ENCODE data around the gene WDR4. TPM values are rescaled to one million over a fixed set of nuclear protein-coding genes. Genes with fewer than 3 reads are reported as not detected.
"Not testable (repeated sequence)": the region's sequence is repeated elsewhere in the genome, so short reads cannot be mapped to it uniquely, and the experiment has no call there.

WDR4 gene
- total RNA-seq, 2 experiments from 2014 or later, result 34.0 to 46.5 TPM

DNA sequence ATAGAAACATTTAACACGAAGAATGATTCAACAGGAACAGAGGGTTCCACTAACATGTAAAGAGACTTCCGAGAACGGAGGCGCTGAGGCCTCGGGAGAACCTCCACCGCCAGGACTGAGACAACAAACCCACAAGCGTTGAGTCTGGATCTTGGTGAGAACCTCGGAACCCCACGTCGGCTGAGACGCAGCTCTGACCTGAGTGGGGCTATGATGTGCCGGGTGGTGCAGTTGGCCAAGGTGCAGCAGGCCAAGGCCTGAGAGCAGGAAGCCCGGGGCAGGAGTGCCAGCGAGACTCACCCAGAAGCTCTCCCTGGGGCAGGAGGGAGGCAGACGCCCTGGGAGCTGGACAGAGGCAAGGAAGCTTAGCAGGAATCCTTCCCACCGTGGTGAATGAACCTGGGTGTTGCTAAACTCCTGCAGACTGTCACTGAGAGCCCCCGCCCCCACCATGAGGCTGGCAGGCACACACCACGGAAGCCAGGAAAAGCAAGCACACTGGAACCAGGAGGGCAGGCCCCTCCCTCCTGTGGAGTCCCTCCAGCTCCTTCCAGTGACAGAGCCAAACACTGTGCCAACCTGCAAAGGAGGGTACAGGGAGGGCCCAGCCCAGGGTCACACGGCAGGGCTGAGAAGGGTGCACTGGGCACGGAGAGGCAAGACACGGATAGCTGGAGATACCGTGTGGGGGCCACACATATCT is 34.8 kb downstream of the WDR4 start:
- no peak overlapping the region for H3K4me3 Mint-ChIP-seq
- no peak for ATAC-seq

DNA sequence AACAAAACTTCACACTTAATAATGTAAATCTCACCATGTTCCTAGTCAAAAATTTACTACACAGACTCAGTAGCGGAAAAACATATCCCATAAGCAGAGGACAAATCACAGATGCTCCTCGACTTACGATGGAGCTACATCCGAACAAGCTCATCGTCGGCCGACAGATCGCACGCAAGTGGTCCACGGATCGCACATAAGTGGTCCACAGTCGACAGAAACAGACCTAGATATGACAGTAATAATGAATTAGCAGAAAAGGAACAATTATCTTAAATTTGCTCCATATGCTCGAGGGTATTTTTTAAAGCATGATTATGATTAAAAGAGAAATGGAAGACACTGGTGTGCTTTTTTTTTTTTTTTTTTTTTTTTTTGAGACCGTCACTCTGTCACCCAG is 36.3 kb downstream of the WDR4 start:
- H3K4me3 Mint-ChIP-seq, result no peak overlapping the region
- no peak overlapping the region for H3K27ac Mint-ChIP-seq
- DNase-seq, result no peak
- ChIA-PET POLR2A (no interaction called here), CTCF (interaction anchor here (0.5 to 0.8 kb wide), 4 partner anchors 12 to 758 kb away, joined by 3 read pairs; no protein-coding TSS in a partner anchor)
- intact Hi-C loops (cut with DNase I, micrococcal nuclease), result no loop called here
- no peak for ATAC-seq
- H3K36me3 Mint-ChIP-seq (ENCODE audit: low read depth), result peaks cover 41% of the 10 kb centered on the region
- no peaks in the 10 kb centered on the region for H3K27me3 Mint-ChIP-seq
- H3K9me3 Mint-ChIP-seq (ENCODE audit: low read depth), result no peaks in the 10 kb centered on the region
- H3K4me1 Mint-ChIP-seq, result no peaks in the 10 kb centered on the region

More for the DNA sequence above, 34.8 kb downstream of the WDR4 start:
- no peaks in the 10 kb centered on the region for H3K27me3 Mint-ChIP-seq
- intact Hi-C loops (cut with DNase I, micrococcal nuclease), result no loop called here
- no peaks in the 10 kb centered on the region for H3K9me3 Mint-ChIP-seq (ENCODE audit: low read depth)
- peaks cover 46% of the 10 kb centered on the region for H3K36me3 Mint-ChIP-seq (ENCODE audit: low read depth)
- ChIA-PET POLR2A (no interaction called here), CTCF (no interaction called here)
- no peaks in the 10 kb centered on the region for H3K4me1 Mint-ChIP-seq
- H3K27ac Mint-ChIP-seq, result no peak overlapping the region
- no peak for DNase-seq

DNA sequence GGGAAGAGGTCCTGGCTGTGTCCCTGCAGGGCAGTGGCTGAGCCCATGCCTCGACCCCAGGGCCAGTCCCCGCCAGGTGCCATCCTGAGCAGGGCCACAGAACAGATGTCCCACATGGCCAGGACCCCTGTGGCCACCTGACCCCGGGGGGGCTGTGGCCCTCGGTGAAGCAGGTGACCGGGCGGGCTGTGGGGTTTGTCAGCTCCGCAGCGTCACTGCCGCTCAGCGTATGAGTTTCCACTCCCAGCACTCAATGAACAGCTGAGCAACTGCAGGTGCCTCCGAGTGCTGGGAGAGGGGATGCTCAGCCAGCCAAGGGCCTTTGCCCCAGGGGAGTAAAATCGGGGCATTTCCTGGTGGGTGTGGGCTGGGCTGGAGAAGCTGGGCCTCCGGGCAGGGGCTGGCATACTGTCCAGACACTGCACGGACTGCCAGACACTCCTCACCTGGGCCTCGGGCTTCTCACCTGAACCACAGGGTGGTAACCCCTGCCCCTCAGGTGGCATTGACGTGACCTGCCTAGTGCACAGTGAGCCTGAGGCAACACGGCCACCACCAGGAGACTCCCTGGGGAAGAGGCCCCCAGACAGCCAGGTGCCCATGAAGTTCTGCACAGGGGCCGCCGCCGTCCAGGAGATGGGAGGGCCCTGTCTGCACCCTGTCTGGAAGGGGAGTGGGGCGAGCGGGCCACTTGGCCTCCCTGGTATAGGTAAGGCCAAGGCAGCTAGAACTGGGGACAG is 37.3 kb downstream of the WDR4 start:
- H3K9me3 Mint-ChIP-seq (ENCODE audit: low read depth); H3K27ac Mint-ChIP-seq; H3K4me1 Mint-ChIP-seq; DNase-seq; intact Hi-C loops (cut with DNase I, micrococcal nuclease); H3K27me3 Mint-ChIP-seq; H3K4me3 Mint-ChIP-seq; POLR2A ChIA-PET: not testable (repeated sequence)
- peak; percentile 40 for ATAC-seq
- H3K36me3 Mint-ChIP-seq (ENCODE audit: low read depth), result peaks cover 42% of the 10 kb centered on the region
- CTCF ChIA-PET, result interaction anchor here (0.5 to 0.6 kb wide), 2 partner anchors 11 to 759 kb away, joined by 3 read pairs; no protein-coding TSS in a partner anchor

DNA sequence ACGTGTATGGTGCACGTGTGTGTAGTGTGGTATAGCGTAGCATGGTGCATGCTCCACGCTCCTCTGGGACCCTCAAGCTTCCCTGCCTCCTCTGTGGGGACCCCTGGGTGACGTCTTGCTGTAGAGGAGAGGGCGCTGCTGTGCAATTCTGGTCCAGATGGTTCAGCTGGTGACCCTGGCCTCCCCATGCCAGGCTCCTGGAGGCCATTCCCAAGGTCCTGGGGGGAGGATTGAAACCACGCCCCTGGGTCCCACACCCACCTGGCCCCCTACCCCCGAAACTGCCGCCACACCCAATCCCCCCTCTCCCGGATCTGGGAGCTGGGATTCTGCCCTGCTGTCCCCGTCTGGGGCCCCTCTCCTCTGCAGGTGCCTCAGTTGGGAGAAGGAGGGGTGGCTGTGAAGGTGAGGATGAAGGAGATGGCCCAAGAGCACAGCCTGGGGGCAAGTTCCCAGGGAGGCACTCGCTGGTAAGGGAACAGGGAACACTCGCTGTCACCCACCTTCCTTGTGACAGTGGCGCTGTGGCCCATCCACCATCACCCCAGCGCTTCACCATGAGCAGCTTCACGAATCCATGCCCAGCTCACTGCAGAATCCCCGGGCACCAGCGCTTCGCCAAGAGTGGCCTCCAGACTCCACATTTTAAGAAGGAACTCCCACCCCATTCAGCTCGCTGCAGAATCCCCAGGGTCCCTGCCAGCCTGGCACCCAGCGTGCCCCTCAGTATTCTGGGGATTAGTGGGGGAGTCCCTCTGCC is 38.0 kb downstream of the WDR4 start:
- CTCF ChIA-PET, result no interaction called here
- Mint-ChIP-seq H3K27me3 (no peaks in the 10 kb centered on the region), H3K9me3 (ENCODE audit: low read depth) (no peaks in the 10 kb centered on the region), H3K36me3 (ENCODE audit: low read depth) (peaks cover 40% of the 10 kb centered on the region), H3K4me3 (no peak overlapping the region), H3K4me1 (no peaks in the 10 kb centered on the region), H3K27ac (no peak overlapping the region)
- intact Hi-C loops (cut with DNase I, micrococcal nuclease), result no loop called here
- no peak for DNase-seq
- POLR2A ChIA-PET, result no interaction called here
- no peak for ATAC-seq

DNA sequence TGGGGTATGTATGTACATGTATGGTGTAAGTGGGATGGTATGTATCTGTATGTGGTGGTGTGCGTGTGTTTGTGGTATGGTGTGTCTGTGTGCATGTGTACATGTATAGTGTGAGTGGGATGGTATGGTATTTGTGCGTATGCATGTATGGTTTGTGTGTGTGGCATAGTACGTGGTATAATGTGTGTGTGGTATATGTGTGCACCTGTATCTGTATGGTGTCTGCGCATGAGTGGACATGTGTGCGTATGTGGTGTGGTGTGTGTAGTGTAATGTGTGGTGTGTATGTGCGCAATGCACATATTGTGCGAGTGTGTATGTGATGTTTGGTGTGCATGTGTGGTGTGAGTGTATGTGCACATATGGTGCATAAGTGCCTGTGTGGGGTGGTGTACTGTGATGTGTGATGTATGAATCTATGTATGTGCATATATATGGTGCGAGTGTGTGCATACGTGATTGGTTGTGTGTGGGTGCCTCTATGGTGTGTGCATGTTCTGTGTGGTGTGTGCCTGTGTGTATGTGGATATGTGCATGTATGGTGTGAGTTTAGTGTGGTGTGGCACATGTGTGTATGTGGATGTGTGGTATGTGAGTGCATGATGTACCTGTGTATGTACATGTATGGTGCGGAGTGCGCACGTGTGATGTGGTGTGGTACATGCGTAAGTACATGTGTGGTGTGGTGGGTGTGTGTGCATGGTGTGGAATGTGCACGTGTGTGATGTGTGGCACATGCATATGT is 38.8 kb downstream of the WDR4 start:
- CTCF ChIA-PET, result no interaction called here
- no peaks in the 10 kb centered on the region for H3K4me1 Mint-ChIP-seq
- ATAC-seq (no peak), DNase-seq (no peak)
- H3K36me3 Mint-ChIP-seq (ENCODE audit: low read depth), result peaks cover 34% of the 10 kb centered on the region
- POLR2A ChIA-PET, result no interaction called here
- intact Hi-C loops (cut with DNase I, micrococcal nuclease), result no loop called here
- H3K9me3 Mint-ChIP-seq (ENCODE audit: low read depth), result no peaks in the 10 kb centered on the region
- no peak overlapping the region for H3K4me3 Mint-ChIP-seq
- H3K27me3 Mint-ChIP-seq, result no peaks in the 10 kb centered on the region
- no peak overlapping the region for H3K27ac Mint-ChIP-seq

DNA sequence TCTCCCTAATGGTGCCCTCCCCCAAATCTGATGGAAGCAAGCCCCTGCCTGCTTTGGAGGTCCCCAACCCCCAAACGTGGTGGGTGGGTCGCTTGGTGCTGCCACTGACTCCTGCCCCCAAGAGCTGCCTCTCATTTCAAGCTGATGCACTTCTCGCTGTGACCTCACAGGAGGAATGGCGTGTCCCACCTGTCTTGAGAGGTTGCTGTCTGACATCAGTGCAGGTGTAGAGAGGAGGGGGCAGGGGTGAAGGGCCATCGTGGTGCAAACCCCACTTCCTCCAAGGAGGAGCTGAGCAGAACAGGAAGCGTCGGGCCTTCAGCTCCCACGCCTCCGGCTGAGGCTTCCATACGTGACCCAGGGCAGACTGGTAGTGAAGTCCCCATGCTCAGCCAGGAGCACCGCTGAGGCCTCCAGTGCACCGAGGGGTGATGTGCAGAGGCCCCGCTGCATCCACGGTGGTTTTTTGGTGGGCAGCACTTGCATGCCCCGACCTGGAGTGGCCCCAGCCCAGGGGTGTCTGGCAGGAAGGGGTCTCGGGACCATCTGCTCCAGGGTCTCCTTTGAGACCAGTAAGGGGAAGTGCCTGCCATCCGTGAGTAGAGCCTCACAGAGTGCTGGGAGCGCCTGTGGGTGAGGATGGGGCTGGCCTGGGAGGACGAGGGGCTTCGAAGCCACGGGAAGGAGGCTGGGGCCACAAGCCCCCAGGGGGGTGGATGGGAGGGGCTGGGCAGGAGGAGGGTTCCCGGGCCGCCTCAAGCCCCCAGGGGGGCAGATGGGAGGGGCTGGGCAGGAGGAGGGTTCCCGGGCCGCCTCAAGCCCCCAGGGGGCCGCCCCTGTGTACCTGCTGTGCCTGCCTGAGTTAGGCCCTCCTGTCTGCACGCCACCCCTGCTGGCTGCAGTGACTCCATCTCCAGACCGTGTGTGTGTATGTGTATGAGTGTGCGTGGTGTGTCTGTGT is 39.8 kb downstream of the WDR4 start:
- intact Hi-C loops (cut with DNase I, micrococcal nuclease), result no loop called here
- DNase-seq, result no peak
- ATAC-seq, result no peak
- Mint-ChIP-seq H3K4me1 (no peaks in the 10 kb centered on the region), H3K27me3 (no peaks in the 10 kb centered on the region), H3K36me3 (ENCODE audit: low read depth) (peaks cover 31% of the 10 kb centered on the region), H3K4me3 (no peak overlapping the region), H3K9me3 (ENCODE audit: low read depth) (no peaks in the 10 kb centered on the region), H3K27ac (peak overlapping the region; percentile 30)
- ChIA-PET CTCF (no interaction called here), POLR2A (interaction anchor here (0.7 kb wide), 1 partner anchor 14 kb away, joined by 3 read pairs; no protein-coding TSS in a partner anchor)

DNA sequence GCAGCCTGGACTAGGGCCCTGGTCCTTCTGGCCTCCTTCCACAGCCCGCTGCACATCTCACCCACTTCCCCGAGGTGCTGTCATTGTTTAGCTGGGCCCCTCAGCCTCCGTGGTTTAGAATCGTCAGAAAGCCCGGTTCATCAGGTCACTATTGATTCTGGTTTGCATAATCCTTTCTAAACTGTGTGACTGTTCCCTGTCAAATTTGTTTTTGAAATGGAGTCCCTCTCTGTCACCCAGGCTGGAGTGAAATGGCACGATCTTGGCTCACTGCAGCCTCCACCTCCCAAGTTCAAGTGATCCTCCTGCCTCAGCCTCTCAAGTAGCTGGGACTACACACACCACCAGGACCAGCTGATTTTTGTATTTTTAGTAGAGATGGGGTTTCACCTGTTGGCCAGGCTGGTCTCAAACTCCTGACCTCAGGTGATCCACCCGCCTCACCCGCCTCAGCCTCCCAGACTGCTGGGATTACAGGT is 41.1 kb downstream of the WDR4 start:
- ATAC-seq; CTCF ChIA-PET; H3K4me3 Mint-ChIP-seq; H3K27ac Mint-ChIP-seq; POLR2A ChIA-PET; DNase-seq; H3K27me3 Mint-ChIP-seq; H3K9me3 Mint-ChIP-seq (ENCODE audit: low read depth); intact Hi-C loops (cut with DNase I, micrococcal nuclease): not testable (repeated sequence)
- H3K36me3 Mint-ChIP-seq (ENCODE audit: low read depth), result peaks cover 30% of the 10 kb centered on the region
- peaks cover 10% of the 10 kb centered on the region for H3K4me1 Mint-ChIP-seq

DNA sequence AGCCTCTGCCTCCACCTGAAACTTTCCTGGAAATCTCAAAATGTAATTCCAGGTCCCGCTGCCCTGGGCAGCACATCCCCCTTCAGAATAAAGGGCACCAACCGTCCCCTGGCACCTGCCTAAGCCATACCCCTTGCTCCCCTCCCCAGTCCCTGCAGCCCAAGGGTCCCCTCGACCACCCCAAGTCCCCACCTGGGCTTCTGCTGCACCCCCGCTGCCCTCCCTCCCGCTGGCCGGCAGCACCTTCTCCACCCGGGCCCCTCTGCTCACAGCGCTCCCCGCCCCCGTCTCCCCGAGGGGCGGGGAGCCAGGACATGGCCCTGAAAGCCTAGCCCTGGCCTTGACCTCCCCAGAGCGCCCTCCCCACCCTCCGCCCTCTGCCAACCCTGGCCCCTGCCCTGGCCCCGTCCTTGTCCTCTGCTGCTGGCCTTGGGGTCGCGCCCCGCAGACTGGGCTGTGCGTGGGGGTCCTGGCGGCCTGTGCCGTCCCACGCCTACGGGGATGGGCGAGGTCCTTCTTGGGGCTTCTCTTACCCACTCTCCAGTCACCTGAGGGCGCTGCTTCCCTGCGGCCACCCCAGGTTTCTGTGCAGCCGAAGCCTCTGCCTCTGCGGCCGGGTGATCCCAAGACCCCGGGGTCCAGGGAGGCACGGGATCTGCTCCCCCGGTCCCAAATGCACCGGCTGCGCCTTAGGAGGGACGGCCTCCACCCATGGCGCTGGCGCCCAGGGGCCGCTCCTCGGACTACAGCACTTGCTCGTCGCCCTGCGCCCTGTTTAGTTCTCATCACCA is 41.7 kb downstream of the WDR4 start:
- Mint-ChIP-seq H3K4me1 (peaks cover 17% of the 10 kb centered on the region), H3K27me3 (no peaks in the 10 kb centered on the region), H3K36me3 (ENCODE audit: low read depth) (peaks cover 24% of the 10 kb centered on the region), H3K9me3 (ENCODE audit: low read depth) (no peaks in the 10 kb centered on the region), H3K4me3 (no peak overlapping the region), H3K27ac (no peak overlapping the region)
- no peak for ATAC-seq
- DNase-seq, result no peak
- intact Hi-C loops (cut with DNase I, micrococcal nuclease), result no loop called here
- POLR2A ChIA-PET, result no interaction called here
- CTCF ChIA-PET, result no interaction called here

DNA sequence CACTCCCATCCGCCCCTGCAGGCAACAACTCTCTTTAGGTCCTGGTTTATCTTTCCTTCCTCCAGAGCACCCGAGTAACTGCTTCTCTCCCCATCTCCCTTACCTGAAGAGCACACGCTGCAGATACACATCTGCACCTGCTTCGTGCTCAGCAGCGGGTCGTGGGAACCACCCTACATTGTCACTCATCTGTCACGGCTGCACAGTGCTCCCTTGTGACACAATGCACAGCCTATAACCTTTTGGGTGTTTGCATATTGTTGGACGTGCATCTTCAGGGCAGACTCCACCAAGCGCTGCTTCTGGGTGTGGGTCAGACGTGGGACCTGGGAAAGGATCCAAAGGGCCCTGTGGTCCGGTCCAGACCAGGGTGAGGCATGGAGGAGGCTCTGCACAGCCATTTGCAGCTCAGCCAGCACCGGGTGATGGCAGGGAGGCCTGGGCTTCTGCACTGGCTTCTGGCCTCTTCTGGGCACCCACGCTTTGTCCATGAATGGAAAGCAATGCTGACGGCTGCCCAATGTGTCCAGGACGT is 42.5 kb downstream of the WDR4 start:
- peaks cover 24% of the 10 kb centered on the region for H3K36me3 Mint-ChIP-seq (ENCODE audit: low read depth)
- POLR2A ChIA-PET, result no interaction called here
- no peak overlapping the region for H3K4me3 Mint-ChIP-seq
- H3K9me3 Mint-ChIP-seq (ENCODE audit: low read depth), result no peaks in the 10 kb centered on the region
- intact Hi-C loops (cut with DNase I, micrococcal nuclease), result no loop called here
- CTCF ChIA-PET, result no interaction called here
- H3K4me1 Mint-ChIP-seq, result peaks cover 24% of the 10 kb centered on the region
- H3K27me3 Mint-ChIP-seq, result no peaks in the 10 kb centered on the region
- no peak for ATAC-seq
- DNase-seq, result no peak
- no peak overlapping the region for H3K27ac Mint-ChIP-seq

DNA sequence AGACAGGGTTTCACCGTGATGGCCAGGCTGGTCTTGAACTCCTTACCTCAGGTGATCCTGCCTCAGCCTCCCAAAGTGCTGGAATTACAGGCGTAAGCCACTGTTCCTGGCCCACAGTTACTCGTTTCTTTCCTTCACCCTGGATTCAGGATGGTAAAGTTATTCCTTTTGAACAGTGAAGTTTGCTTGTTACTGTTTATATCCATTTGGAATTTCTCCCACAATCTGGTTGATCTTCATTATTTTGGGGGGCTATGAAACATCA is 43.0 kb downstream of the WDR4 start:
- ChIA-PET POLR2A (no interaction called here), CTCF (interaction anchor here (0.6 kb wide), 1 partner anchor 224 kb away, joined by 3 read pairs; no protein-coding TSS in a partner anchor)
- H3K4me1 Mint-ChIP-seq, result peaks cover 27% of the 10 kb centered on the region
- no peak overlapping the region for H3K27ac Mint-ChIP-seq
- intact Hi-C loops (cut with DNase I, micrococcal nuclease), result no loop called here
- no peaks in the 10 kb centered on the region for H3K27me3 Mint-ChIP-seq
- DNase-seq (no peak), ATAC-seq (no peak)
- H3K9me3 Mint-ChIP-seq (ENCODE audit: low read depth), result no peaks in the 10 kb centered on the region
- peaks cover 21% of the 10 kb centered on the region for H3K36me3 Mint-ChIP-seq (ENCODE audit: low read depth)
- H3K4me3 Mint-ChIP-seq, result no peak overlapping the region

Data from activated CD4-positive, alpha-beta T cell treated with anti-CD3 and anti-CD28 coated beads for 36 hours (primary cell).